HCT116 (cell line): ENCODE data around the gene CCSER1. TPM values are rescaled to one million over a fixed set of nuclear protein-coding genes. Genes with fewer than 3 reads are reported as not detected.

Experiments
- ATAC-seq: fragments of 200-7000 bp; cut with Tn5 transposase; 2 replicates; pipeline ENCODE4 v1.9.1; 2020; ENCODE audit warnings: mild to moderate bottlenecking, moderate library complexity
- BruUV-seq: library from RNA; stranded (reverse); fragments of 400-500 nt; replicated peaks from 2 replicates; lab custom pipeline; 2021; lab: Mats Ljungman, UMichigan
- CTCF ChIA-PET: fragments of 300-600 bp; sonication (Branson Sonifier 250); formaldehyde crosslinking; loops from one replicate; lab custom pipeline; 2021; ENCODE audit warnings: antibody characterized with exemption; lab: Charles Lee
- POLR2A ChIA-PET: fragments of 300-600, 350-600 bp; sonication (Branson Sonifier 250); formaldehyde crosslinking; loops from one replicate; lab custom pipeline; 2021; ENCODE audit warnings: antibody characterized with exemption; lab: Charles Lee
- RAD21 ChIA-PET, 2 experiments: fragments of 300-600 bp; sonication (Branson Sonifier 250); formaldehyde crosslinking; loops; one replicate each; lab custom pipeline; 2023; ENCODE audit warnings: low total read pairs in 2 of 2; ENCODE audit not compliant: uncharacterized antibody in 2 of 2, unreplicated experiment in 2 of 2, low non-redundant PET in 1 of 2; lab: Charles Lee
- DNase-seq: peaks from one replicate; pipeline ENCODE4 v3.0.0-alpha.2; 2010; ENCODE audit warnings: low read depth, low spot score
- H2AFZ ChIP-seq: fragments of 200-600 bp; shearing (Covaris generic), sonication (generic); 2 replicates; pipeline ENCODE4 v1.6.1; 2017; ENCODE audit warnings: low read depth, mixed run types, mixed read lengths, antibody characterized with exemption, low read length; ENCODE audit not compliant: poor library complexity, severe bottlenecking
- H3K27ac ChIP-seq: 2 replicates; pipeline ENCODE4 v1.5.1; 2012; ENCODE audit warnings: low read depth, low read length
- H3K27me3 ChIP-seq: fragments of 200-600 bp; sonication (generic); 2 replicates; pipeline ENCODE4 v1.6.1; 2016; ENCODE audit warnings: mixed run types, low read length, mixed read lengths; ENCODE audit not compliant: insufficient read depth
- H3K36me3 ChIP-seq, 2 experiments: fragments of 200-500 bp in 1 of 2; fragments of 200-600 bp in 1 of 2; sonication (Bioruptor generic) in 1 of 2; sonication (generic) in 1 of 2; 2 replicates each; pipeline versions ENCODE4 v1.5.1 to v1.6.1; 2014 to 2016; ENCODE audit warnings: low read length in 2 of 2, inconsistent platforms in 1 of 2, mixed read lengths in 1 of 2, mixed run types in 1 of 2; ENCODE audit not compliant: insufficient read depth in 2 of 2, control insufficient read depth in 1 of 2
- H3K4me1 ChIP-seq, 2 experiments: fragments of 200-600 bp in 1 of 2; sonication (generic) in 1 of 2; 2 replicates each; pipeline versions ENCODE4 v1.5.1 to v1.6.1; 2012 to 2017; ENCODE audit warnings: low read length in 2 of 2, inconsistent platforms in 1 of 2, mild to moderate bottlenecking in 1 of 2, mixed read lengths in 1 of 2, mixed run types in 1 of 2, moderate library complexity in 1 of 2; ENCODE audit not compliant: insufficient read depth in 2 of 2, control insufficient read depth in 1 of 2
- H3K4me2 ChIP-seq: fragments of 200-600 bp; sonication (generic); 2 replicates; pipeline ENCODE4 v1.6.1; 2017; ENCODE audit warnings: mixed run types, low read length, mixed read lengths
- H3K4me3 ChIP-seq, 2 experiments: fragments of 200-600 bp in 1 of 2; sonication (generic) in 1 of 2; replicated peaks in 1 of 2; 2 replicates each; pipeline ENCODE4 v1.5.1; 2011 to 2016; ENCODE audit warnings: low read length in 2 of 2, control low read depth in 1 of 2, low read depth in 1 of 2, mild to moderate bottlenecking in 1 of 2, mixed read lengths in 1 of 2, mixed run types in 1 of 2
- H3K79me2 ChIP-seq: fragments of 200-600 bp; sonication (generic); 2 replicates; pipeline ENCODE4 v1.6.1; 2017; ENCODE audit warnings: mild to moderate bottlenecking, mixed run types, low read length, moderate library complexity, mixed read lengths; ENCODE audit not compliant: insufficient read depth
- H3K9ac ChIP-seq: fragments of 200-600 bp; sonication (generic); 2 replicates; pipeline ENCODE4 v1.6.1; 2016; ENCODE audit warnings: low read length, mixed read lengths
- H3K9me2 ChIP-seq: fragments of 200-600 bp; sonication (generic), shearing (Covaris generic); 2 replicates; pipeline ENCODE4 v1.6.1; 2017; ENCODE audit warnings: mixed run types, mild to moderate bottlenecking, moderate library complexity; ENCODE audit not compliant: insufficient read depth
- H3K9me3 ChIP-seq, 2 experiments: fragments of 200-500 bp in 1 of 2; fragments of 200-600 bp in 1 of 2; sonication (Bioruptor generic) in 1 of 2; sonication (generic) in 1 of 2; 2 replicates each; pipeline ENCODE4 v1.6.1; 2014 to 2017; ENCODE audit warnings: low read length in 2 of 2, mixed read lengths in 2 of 2, inconsistent platforms in 1 of 2, low read depth in 1 of 2, mild to moderate bottlenecking in 1 of 2, mixed run types in 1 of 2, moderate library complexity in 1 of 2; ENCODE audit not compliant: control insufficient read depth in 1 of 2, insufficient read depth in 1 of 2
- H4K20me1 ChIP-seq: fragments of 200-600 bp; sonication (generic), shearing (Covaris generic); 2 replicates; pipeline ENCODE4 v1.6.1; 2017; ENCODE audit warnings: mixed run types, mild to moderate bottlenecking, moderate library complexity; ENCODE audit not compliant: insufficient read depth
- CBX3 ChIP-seq: IDR thresholded peaks from 2 replicates; pipeline ENCODE4 v1.6.1; 2012; ENCODE audit warnings: low read depth
- CEBPB ChIP-seq: IDR thresholded peaks from 2 replicates; pipeline ENCODE4 v1.6.1; 2012; ENCODE audit warnings: low read depth
- EZH2 ChIP-seq: fragments of 200-600 bp; sonication (generic); IDR thresholded peaks from 2 replicates; pipeline ENCODE4 v1.6.1; 2017; ENCODE audit warnings: antibody characterized with exemption, mixed run types
- EZH2phosphoT487 ChIP-seq: fragments of 200-600 bp; IDR thresholded peaks from 2 replicates; pipeline ENCODE4 v1.6.1; 2018; ENCODE audit warnings: antibody characterized with exemption, borderline replicate concordance
- JUND ChIP-seq: IDR thresholded peaks from 2 replicates; pipeline ENCODE4 v1.6.1; 2012
- POLR2A ChIP-seq: IDR thresholded peaks from 2 replicates; pipeline ENCODE4 v1.7.0; 2011; ENCODE audit warnings: borderline replicate concordance; ENCODE audit not compliant: insufficient read depth, insufficient read length; ENCODE audit errors: extremely low read depth
- RAD21 ChIP-seq: IDR thresholded peaks from 2 replicates; pipeline ENCODE4 v1.6.1; 2012; ENCODE audit warnings: low read depth, mild to moderate bottlenecking
- SIN3A ChIP-seq: IDR thresholded peaks from 2 replicates; pipeline ENCODE4 v1.6.1; 2012; ENCODE audit warnings: low read depth
- SP1 ChIP-seq: IDR thresholded peaks from 2 replicates; pipeline ENCODE4 v1.6.1; 2012; ENCODE audit warnings: low read depth
- SRF ChIP-seq: IDR thresholded peaks from 2 replicates; pipeline ENCODE4 v1.6.1; 2012; ENCODE audit warnings: low read depth
- TCF7L2 ChIP-seq: IDR thresholded peaks from 2 replicates; pipeline ENCODE4 v1.7.0; 2011; ENCODE audit warnings: borderline replicate concordance, inconsistent platforms; ENCODE audit not compliant: insufficient read depth, insufficient read length; ENCODE audit errors: extremely low read depth
- ZFX ChIP-seq: fragments of 450-650 bp; IDR thresholded peaks from 2 replicates; pipeline ENCODE4 v1.6.1; 2017
- ZNF274 ChIP-seq: fragments of 200-500 bp; sonication (Bioruptor generic); IDR thresholded peaks from 2 replicates; pipeline ENCODE4 v1.6.1; 2014; ENCODE audit warnings: mild to moderate bottlenecking, low read depth, low read length, inconsistent platforms
- intact Hi-C: fragments of 100-400 bp; cut with micrococcal nuclease; formaldehyde crosslinking; loops from 2 replicates; pipeline ENCODE4 v1.10.0; 2022
- total RNA-seq: library from RNA; stranded (reverse); gene quantifications from one replicate; pipeline ENCODE4 v1.2.1, GENCODE V29; 2021; ENCODE audit not compliant: unreplicated experiment
- TF ChIP-seq, protein P1 (sequence below): IDR thresholded peaks from 2 replicates; pipeline ENCODE4 v1.6.1; 2012
- TF ChIP-seq, protein P2 (sequence below), 3 experiments: fragments of 200-600 bp in 1 of 3; sonication (generic) in 1 of 3; IDR thresholded peaks in 2 of 3; conservative IDR thresholded peaks in 1 of 3; 2 replicates each; pipeline ENCODE4 v1.5.1; 2012 to 2017; ENCODE audit warnings: low read depth in 2 of 3, low read length in 2 of 3, antibody characterized with exemption in 1 of 3, borderline replicate concordance in 1 of 3, control low read depth in 1 of 3, mild to moderate bottlenecking in 1 of 3, mixed read lengths in 1 of 3, mixed run types in 1 of 3, moderate library complexity in 1 of 3; ENCODE audit not compliant: insufficient read depth in 1 of 3
- TF ChIP-seq, protein P3 (sequence below): IDR thresholded peaks from 2 replicates; pipeline ENCODE4 v1.6.1; 2011; ENCODE audit warnings: mild to moderate bottlenecking, low read length, moderate library complexity; ENCODE audit not compliant: insufficient replicate concordance; ENCODE audit errors: extremely low read depth
- TF ChIP-seq, protein P4 (sequence below): IDR thresholded peaks from 2 replicates; pipeline ENCODE4 v1.6.1; 2012
- TF ChIP-seq, protein P5 (sequence below): IDR thresholded peaks from 2 replicates; pipeline ENCODE4 v1.6.1; 2012; ENCODE audit warnings: low read depth

Gene CCSER1
- total RNA-seq, 1 experiment from 2014 or later, result 6.7 TPM

DNA sequence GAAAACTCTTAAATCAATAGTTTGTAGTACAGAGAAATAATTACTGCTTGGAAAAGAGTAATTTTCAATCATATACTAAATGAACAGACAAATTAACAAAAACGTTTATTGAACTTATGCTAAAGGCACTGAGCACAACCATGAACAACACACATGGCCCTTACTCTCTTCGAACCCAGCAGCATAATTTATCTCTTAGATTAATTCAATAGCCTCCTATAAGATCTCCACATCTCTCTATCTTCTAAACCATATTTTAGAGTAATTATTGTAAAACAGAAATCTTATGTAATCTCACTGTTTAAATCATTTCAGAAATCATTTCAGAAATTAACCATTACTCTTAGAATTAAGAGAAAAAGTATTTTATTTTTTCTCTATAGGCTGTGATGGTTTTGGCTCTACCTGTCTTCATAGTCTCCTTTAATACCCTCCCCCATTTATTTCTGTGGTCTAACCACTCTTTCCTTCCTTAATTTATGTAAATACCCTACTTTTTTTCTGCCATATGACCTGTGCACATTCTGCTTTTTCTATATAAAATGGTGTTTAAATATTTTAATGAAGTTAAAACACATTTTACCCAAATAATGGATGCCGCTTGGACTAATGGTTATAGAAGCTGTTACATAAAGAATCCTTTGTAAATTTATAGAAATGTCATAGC is 218.5 kb downstream of the CCSER1 start:
- Histone ChIP-seq H3K9me3 (no peaks in the 10 kb centered on the region), H3K9ac (no peak overlapping the region), H3K9me2 (no peaks in the 10 kb centered on the region; the same call in 1 of the 2 replicates), H3K27ac (no peak overlapping the region), H3K4me2 (no peak overlapping the region), H3K36me3 (no peaks in the 10 kb centered on the region), H2AFZ (no peak overlapping the region), H3K79me2 (no peaks in the 10 kb centered on the region), H3K4me3 (no peak overlapping the region), H4K20me1 (no peaks in the 10 kb centered on the region; the same call in 1 of the 2 replicates), H3K27me3 (no peaks in the 10 kb centered on the region), H3K4me1 (no peaks in the 10 kb centered on the region)
- intact Hi-C loops, result no loop called here
- ChIA-PET CTCF (interaction anchor here (2.2 kb wide), 1 partner anchor 11 kb away, joined by 9 read pairs; no protein-coding TSS in a partner anchor), POLR2A (no interaction called here), RAD21 (no interaction called here)
- DNase-seq (no peak), ATAC-seq (no peak)
- no TSS peak for BruUV-seq
- no peak for TF ChIP-seq POLR2A
- TF ChIP-seq TCF7L2, result no peak
- TF ChIP-seq EZH2phosphoT487, result no peak
- TF ChIP-seq, protein P1, sequence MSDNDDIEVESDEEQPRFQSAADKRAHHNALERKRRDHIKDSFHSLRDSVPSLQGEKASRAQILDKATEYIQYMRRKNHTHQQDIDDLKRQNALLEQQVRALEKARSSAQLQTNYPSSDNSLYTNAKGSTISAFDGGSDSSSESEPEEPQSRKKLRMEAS, result no peak
- TF ChIP-seq EZH2, result no peak
- no peak for TF ChIP-seq ZFX
- TF ChIP-seq, protein P2, sequence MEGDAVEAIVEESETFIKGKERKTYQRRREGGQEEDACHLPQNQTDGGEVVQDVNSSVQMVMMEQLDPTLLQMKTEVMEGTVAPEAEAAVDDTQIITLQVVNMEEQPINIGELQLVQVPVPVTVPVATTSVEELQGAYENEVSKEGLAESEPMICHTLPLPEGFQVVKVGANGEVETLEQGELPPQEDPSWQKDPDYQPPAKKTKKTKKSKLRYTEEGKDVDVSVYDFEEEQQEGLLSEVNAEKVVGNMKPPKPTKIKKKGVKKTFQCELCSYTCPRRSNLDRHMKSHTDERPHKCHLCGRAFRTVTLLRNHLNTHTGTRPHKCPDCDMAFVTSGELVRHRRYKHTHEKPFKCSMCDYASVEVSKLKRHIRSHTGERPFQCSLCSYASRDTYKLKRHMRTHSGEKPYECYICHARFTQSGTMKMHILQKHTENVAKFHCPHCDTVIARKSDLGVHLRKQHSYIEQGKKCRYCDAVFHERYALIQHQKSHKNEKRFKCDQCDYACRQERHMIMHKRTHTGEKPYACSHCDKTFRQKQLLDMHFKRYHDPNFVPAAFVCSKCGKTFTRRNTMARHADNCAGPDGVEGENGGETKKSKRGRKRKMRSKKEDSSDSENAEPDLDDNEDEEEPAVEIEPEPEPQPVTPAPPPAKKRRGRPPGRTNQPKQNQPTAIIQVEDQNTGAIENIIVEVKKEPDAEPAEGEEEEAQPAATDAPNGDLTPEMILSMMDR (IDR thresholded peaks at IDR 0.05 in 2 of 3, conservative IDR thresholded peaks at IDR 0.05 in 1 of 3; ENCODE audit: borderline replicate concordance in 1 of 3, insufficient read depth in 1 of 3, low read depth in 2 of 3, low read length in 2 of 3), result no peak
- TF ChIP-seq RAD21, result no peak
- TF ChIP-seq SRF, result no peak
- TF ChIP-seq, protein P3, sequence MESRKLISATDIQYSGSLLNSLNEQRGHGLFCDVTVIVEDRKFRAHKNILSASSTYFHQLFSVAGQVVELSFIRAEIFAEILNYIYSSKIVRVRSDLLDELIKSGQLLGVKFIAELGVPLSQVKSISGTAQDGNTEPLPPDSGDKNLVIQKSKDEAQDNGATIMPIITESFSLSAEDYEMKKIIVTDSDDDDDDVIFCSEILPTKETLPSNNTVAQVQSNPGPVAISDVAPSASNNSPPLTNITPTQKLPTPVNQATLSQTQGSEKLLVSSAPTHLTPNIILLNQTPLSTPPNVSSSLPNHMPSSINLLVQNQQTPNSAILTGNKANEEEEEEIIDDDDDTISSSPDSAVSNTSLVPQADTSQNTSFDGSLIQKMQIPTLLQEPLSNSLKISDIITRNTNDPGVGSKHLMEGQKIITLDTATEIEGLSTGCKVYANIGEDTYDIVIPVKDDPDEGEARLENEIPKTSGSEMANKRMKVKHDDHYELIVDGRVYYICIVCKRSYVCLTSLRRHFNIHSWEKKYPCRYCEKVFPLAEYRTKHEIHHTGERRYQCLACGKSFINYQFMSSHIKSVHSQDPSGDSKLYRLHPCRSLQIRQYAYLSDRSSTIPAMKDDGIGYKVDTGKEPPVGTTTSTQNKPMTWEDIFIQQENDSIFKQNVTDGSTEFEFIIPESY, result no peak
- TF ChIP-seq ZNF274, result no peak
- TF ChIP-seq, protein P4, sequence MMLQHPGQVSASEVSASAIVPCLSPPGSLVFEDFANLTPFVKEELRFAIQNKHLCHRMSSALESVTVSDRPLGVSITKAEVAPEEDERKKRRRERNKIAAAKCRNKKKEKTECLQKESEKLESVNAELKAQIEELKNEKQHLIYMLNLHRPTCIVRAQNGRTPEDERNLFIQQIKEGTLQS, result no peak
- no peak for TF ChIP-seq SIN3A
- no peak for TF ChIP-seq CEBPB
- TF ChIP-seq, protein P5, sequence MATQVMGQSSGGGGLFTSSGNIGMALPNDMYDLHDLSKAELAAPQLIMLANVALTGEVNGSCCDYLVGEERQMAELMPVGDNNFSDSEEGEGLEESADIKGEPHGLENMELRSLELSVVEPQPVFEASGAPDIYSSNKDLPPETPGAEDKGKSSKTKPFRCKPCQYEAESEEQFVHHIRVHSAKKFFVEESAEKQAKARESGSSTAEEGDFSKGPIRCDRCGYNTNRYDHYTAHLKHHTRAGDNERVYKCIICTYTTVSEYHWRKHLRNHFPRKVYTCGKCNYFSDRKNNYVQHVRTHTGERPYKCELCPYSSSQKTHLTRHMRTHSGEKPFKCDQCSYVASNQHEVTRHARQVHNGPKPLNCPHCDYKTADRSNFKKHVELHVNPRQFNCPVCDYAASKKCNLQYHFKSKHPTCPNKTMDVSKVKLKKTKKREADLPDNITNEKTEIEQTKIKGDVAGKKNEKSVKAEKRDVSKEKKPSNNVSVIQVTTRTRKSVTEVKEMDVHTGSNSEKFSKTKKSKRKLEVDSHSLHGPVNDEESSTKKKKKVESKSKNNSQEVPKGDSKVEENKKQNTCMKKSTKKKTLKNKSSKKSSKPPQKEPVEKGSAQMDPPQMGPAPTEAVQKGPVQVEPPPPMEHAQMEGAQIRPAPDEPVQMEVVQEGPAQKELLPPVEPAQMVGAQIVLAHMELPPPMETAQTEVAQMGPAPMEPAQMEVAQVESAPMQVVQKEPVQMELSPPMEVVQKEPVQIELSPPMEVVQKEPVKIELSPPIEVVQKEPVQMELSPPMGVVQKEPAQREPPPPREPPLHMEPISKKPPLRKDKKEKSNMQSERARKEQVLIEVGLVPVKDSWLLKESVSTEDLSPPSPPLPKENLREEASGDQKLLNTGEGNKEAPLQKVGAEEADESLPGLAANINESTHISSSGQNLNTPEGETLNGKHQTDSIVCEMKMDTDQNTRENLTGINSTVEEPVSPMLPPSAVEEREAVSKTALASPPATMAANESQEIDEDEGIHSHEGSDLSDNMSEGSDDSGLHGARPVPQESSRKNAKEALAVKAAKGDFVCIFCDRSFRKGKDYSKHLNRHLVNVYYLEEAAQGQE, result no peak
- no peak for TF ChIP-seq JUND
- no peak for TF ChIP-seq CBX3
- TF ChIP-seq SP1, result no peak
